IPS-20b (cell line): Measurements from ENCODE around the gene STX16.

Experiments
- H3K27ac ChIP-seq: one replicate; pipeline ENCODE4 v1.5.1; 2013; ENCODE audit warnings: low read length
- H3K27me3 ChIP-seq: 2 replicates; pipeline ENCODE4 v1.6.1; 2013; ENCODE audit warnings: mild to moderate bottlenecking, low read length, inconsistent platforms; ENCODE audit not compliant: insufficient read depth
- H3K36me3 ChIP-seq: 2 replicates; pipeline ENCODE4 v1.6.1; 2013; ENCODE audit warnings: low read depth, mild to moderate bottlenecking, inconsistent platforms, low read length, moderate library complexity; ENCODE audit not compliant: insufficient read depth
- H3K4me1 ChIP-seq: 2 replicates; pipeline ENCODE4 v1.6.1; 2013; ENCODE audit warnings: mild to moderate bottlenecking, control low read depth, inconsistent platforms, low read length, moderate library complexity; ENCODE audit not compliant: insufficient read depth
- H3K4me3 ChIP-seq: 2 replicates; pipeline ENCODE4 v1.5.1; 2013; ENCODE audit warnings: mild to moderate bottlenecking, low read length, inconsistent platforms
- H3K9ac ChIP-seq: 2 replicates; pipeline ENCODE4 v1.6.1; 2013; ENCODE audit warnings: low read depth, mild to moderate bottlenecking, inconsistent platforms, low read length, moderate library complexity
- H3K9me3 ChIP-seq: 2 replicates; pipeline ENCODE4 v1.6.1; 2013; ENCODE audit warnings: mild to moderate bottlenecking, low read depth, low read length, inconsistent platforms; ENCODE audit not compliant: insufficient read depth

The STX16 gene

DNA sequence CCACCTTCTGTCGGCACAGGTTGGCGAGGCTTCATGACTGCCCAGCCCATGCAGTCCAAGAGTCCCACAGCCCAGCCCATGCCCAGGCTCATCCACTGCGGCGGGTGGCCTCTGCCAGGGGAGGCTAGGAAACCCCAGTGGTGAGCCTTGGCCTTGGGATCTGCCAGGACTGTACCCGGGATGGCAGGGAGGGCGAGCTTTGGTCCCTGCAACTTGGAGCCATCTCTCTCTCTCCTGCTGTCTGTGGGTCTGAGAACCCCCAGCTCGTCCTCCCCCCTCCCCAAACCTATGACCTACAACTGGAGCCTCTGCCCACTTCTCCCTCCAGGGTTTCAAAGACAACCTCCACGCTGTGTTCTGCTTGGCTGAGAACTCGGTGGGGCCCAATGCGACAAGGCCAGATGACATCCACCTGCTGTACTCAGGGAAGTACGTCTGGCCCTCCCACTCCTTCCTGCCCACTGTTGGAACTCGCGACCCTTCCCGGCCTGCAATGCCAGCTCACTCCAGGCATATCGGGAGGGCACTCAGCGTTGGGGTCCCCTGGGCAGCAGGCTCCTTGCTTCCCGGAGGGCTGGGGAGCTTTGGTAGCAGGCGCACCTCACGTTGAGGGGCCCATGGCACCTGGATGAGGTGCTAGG lies 61.2 kb downstream of the STX16 start:
- no peak overlapping the region for H3K4me3 ChIP-seq
- no peaks in the 10 kb centered on the region for H3K9me3 ChIP-seq
- H3K27ac ChIP-seq, result no peak overlapping the region
- no peaks in the 10 kb centered on the region for H3K4me1 ChIP-seq
- no peak overlapping the region for H3K9ac ChIP-seq
- H3K27me3 ChIP-seq, result no peaks in the 10 kb centered on the region
- H3K36me3 ChIP-seq, result no peaks in the 10 kb centered on the region; the same call in 1 of the 2 replicates

DNA sequence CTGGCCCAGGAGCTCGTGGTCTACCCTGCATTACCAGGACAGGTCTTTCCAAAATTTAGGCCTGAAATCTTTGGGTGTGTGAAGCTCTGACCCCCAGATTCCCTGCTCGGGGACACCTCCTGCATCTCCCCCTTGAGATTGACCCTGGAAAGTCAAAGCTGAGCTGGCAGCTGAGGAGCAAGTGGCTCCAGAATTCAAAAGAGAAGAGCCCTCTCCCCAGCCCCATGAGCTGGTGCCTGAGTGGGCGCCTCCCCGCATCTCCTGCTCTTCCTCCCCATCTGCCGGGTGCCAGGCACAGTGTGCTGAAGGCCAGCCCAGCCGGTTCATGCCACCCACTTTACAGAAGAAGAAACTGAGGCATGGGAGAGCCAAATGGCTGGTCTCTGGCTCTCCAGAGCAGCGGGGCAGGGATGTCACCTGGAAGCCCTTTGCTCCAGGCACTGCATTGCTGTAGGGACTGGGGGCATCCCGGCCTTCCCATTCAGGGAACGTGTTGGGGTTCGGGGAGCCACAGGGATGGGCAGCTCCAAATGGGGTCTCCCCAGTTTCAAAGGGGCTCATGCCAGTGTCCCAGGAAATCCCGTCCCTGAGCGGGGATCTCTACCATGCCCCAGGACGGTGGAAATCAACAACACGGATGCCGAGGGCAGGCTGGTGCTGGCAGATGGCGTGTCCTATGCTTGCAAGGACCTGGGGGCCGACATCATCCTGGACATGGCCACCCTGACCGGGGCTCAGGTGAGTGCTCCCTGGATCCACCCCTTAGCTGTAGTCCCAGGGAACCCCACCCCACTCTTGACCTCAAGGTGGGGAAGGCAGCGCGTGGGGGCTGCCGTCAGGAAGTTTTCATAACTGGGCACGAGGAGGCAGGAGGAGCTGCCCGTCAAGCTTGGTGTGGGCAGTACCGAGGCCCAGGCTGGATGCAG lies 62.0 kb downstream of the STX16 start:
- Histone ChIP-seq H3K9me3 (no peaks in the 10 kb centered on the region), H3K27me3 (no peaks in the 10 kb centered on the region), H3K4me1 (no peaks in the 10 kb centered on the region), H3K9ac (no peak overlapping the region), H3K27ac (no peak overlapping the region), H3K4me3 (no peak overlapping the region), H3K36me3 (no peaks in the 10 kb centered on the region; the same call in 1 of the 2 replicates)

DNA sequence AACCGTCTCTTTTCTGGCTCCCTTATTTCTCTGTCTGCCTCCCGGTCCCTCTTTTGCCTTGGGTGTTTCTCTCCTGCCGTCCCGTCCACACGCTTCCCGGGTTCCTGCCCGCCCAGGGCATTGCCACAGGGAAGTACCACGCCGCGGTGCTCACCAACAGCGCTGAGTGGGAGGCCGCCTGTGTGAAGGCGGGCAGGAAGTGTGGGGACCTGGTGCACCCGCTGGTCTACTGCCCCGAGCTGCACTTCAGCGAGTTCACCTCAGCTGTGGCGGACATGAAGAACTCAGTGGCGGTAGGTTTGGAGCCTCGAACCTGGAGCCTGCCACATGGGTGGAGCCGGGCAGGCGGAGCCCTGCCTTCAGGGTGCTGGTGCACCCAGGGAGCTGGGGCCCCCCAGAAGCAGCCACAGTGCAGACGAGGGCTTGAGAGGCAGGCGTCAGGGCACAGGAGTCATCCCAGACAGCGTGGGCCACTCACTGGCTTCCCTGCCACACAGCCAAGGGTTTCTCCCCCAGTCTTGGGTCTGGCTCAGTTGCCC lies 62.8 kb downstream of the STX16 start:
- Histone ChIP-seq H3K4me1 (no peaks in the 10 kb centered on the region), H3K9me3 (no peaks in the 10 kb centered on the region), H3K4me3 (no peak overlapping the region), H3K27ac (no peak overlapping the region), H3K9ac (no peak overlapping the region), H3K27me3 (no peaks in the 10 kb centered on the region), H3K36me3 (no peaks in the 10 kb centered on the region; the same call in 1 of the 2 replicates)

DNA sequence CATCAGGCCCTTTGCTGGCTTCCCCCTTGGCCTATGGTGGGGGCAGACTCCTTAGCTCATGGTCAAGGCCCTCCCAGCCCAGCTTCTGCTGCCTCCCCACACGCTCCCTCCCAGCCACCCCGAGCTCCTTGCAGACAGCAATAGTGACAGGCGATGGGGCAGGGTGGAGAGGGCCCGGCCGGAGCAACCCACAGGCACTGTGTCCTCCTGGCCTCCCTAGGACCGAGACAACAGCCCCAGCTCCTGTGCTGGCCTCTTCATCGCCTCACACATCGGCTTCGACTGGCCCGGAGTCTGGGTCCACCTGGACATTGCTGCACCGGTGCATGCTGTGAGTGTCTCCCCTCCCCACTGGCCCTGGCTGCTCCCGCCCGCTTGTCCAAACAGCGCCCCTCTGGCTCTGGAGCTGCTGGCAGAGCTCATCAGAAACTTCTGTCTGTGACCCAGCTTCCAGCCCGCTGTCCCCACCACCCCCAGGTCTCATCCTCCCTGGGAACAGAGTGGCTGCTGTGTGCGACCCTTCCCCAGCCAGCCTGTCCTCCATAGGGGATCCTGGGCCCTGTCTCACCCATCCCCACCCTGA lies 63.3 kb downstream of the STX16 start:
- H3K9ac ChIP-seq, result no peak overlapping the region
- H3K9me3 ChIP-seq, result no peaks in the 10 kb centered on the region
- no peak overlapping the region for H3K4me3 ChIP-seq
- H3K4me1 ChIP-seq, result no peaks in the 10 kb centered on the region
- H3K36me3 ChIP-seq, result no peaks in the 10 kb centered on the region
- no peak overlapping the region for H3K27ac ChIP-seq
- H3K27me3 ChIP-seq, result no peaks in the 10 kb centered on the region

DNA sequence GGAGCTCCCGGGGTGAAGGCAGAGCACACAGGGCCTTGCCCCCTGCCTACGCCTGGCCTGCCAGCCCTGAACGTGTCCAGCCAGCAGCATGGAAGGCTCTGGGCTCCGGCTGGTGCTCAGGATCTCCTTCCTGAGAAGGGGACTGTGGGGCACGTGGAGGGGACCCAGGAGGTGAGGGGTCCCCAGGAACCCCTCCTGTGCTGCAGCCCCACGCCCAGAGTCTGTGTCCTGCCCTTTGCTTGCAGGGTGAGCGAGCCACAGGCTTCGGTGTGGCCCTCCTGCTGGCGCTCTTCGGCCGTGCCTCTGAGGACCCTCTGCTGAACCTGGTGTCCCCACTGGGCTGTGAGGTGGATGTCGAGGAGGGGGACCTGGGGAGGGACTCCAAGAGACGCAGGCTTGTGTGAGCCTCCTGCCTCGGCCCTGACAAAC lies 63.9 kb downstream of the STX16 start:
- Histone ChIP-seq H3K4me3 (no peak overlapping the region), H3K27ac (no peak overlapping the region), H3K4me1 (no peaks in the 10 kb centered on the region), H3K27me3 (no peaks in the 10 kb centered on the region), H3K9me3 (no peaks in the 10 kb centered on the region), H3K36me3 (no peaks in the 10 kb centered on the region), H3K9ac (no peak overlapping the region)

DNA sequence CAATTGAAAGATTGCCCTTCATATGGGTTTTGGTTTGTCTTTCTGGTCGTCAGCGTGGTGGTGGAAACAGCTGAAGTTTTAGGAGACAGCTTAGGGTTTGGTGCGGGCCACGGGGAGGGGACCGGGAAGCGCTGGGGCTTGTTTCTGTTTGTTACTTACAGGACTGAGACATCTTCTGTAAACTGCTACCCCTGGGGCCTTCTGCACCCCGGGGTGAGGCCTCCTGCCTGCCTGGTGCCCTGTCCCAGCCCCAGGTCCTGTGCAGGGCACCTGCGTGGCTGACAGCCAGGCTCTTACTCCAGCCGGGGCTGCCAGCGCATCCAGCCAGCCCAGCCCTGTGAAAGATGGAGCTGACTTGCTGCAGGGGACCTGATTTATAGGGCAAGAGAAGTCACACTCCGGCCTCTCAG lies 64.3 kb downstream of the STX16 start:
- H3K4me1 ChIP-seq, result no peaks in the 10 kb centered on the region
- no peaks in the 10 kb centered on the region for H3K9me3 ChIP-seq
- H3K36me3 ChIP-seq, result no peaks in the 10 kb centered on the region
- H3K4me3 ChIP-seq, result no peak overlapping the region
- no peaks in the 10 kb centered on the region for H3K27me3 ChIP-seq
- no peak overlapping the region for H3K9ac ChIP-seq
- no peak overlapping the region for H3K27ac ChIP-seq

DNA sequence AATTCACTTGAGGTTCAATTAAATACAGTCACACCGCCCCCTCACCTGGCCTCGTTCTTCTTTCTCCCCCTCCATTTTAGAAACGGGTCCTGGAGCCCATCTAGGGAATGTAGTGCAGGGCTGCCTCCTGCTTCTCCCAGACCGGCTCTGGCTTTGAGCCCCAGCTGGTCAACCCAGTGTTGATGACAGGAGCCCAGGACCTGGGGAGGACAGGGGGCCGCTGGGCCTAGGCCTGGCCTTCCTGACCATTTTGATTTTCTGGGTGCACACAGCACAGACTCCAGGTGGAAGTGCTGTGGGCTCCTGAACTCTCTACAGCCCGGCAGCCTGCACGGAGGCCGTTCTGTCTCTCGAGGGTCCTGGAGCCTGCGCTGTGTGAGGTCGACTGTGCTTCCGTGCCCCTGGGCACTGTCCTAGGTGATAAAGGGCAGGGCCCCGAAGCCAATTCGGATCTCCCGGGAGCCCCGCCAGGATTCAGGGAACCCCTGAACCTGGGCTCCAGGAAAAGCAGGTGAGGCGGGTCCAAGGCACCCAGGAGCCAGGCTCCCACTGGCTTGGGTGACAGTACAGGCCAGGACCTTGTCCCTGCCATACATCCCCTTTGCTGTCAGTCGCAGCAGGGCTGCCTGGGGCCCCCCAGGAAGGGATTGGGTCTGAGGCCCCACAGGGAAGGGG lies 64.9 kb downstream of the STX16 start:
- H3K4me1 ChIP-seq, result no peaks in the 10 kb centered on the region
- no peak overlapping the region for H3K9ac ChIP-seq
- no peak overlapping the region for H3K27ac ChIP-seq

DNA sequence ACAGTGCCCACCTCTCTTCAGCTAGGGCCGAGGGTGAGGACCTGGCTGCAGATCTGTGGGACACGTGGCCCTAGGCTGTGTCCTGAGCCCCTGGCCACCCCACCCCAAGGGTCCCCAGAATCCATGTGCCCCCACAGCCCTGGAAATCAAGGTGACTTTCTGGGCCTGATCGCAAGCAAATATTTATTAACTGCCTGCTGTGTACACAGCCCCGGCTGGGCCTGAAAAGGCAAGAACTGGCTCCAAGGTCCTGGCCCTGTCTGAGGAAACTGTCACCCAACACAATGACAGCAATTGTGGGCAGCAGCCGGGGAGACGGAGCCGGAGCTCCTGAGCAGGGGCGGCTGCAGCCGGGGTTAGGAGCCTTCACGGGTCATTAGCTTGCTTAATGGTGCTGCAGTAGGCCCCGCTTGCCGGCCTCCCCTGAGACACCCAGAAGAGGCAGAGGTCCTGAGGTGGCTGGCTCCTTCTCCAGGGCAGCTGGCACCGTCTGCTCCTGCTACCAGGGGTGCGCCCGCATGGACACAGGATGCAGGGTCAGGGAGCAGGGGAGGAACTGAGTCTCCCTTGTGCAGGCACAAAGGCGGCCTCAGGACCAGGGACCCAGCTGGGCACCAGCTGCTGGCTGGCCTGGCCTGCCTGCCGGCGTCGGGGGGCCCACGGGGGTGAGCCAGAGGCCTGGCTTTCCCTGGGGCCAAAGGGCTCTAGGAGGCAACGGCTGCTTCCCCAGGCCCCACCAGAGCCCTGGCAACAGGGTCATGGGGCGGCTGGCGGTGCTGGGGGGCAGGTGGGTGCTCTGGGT lies 65.6 kb downstream of the STX16 start:
- Histone ChIP-seq H3K36me3 (no peaks in the 10 kb centered on the region), H3K27ac (no peak overlapping the region), H3K4me3 (no peak overlapping the region), H3K4me1 (no peaks in the 10 kb centered on the region), H3K9ac (no peak overlapping the region), H3K9me3 (no peaks in the 10 kb centered on the region), H3K27me3 (no peaks in the 10 kb centered on the region)

More for the DNA sequence above, 64.9 kb downstream of the STX16 start:
- no peaks in the 10 kb centered on the region for H3K27me3 ChIP-seq
- H3K36me3 ChIP-seq, result no peaks in the 10 kb centered on the region
- H3K9me3 ChIP-seq, result no peaks in the 10 kb centered on the region
- no peak overlapping the region for H3K4me3 ChIP-seq

DNA sequence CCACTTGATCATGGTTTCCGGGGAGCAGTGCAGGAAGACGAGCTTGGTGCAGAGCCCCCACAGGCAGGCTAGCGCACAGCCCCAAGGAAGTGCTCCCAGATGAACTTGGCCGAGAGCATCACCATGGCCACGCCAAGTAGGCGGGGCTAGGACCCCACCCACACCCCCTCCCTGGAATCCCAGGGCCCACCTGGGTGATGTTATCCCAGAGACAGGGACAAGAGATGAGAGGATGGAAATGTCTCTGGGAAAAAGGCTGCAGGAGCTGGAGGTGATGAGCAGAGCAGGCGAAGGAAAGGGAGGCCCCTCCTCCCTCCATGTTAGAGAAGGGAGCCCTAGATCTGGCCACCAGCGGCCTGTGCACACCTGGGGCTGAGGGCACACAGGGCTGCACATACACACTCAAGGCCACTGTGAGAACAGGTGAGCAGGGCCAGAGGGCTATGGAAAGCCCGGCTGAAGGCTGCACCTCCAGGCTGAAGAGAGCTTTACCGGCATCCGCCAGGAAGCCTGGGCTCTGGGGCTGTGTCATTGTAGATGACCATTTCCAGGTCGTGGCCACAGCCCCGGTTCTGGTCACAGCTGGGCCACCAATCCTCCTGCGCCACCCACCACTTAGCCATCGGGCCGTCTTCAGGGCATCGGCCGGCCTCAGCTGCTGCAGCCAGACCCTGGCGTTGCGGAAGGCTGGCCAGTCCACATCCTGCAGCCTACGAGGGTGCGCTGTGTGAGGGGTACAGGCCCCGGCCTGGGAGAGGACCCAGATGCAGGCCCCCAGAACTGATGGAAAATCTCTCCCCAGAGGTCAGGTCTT lies 66.4 kb downstream of the STX16 start:
- Histone ChIP-seq H3K27me3 (no peaks in the 10 kb centered on the region; the same call in 1 of the 2 replicates), H3K9ac (no peak overlapping the region), H3K4me1 (no peaks in the 10 kb centered on the region), H3K27ac (no peak overlapping the region), H3K4me3 (no peak overlapping the region), H3K36me3 (no peaks in the 10 kb centered on the region), H3K9me3 (no peaks in the 10 kb centered on the region)

DNA sequence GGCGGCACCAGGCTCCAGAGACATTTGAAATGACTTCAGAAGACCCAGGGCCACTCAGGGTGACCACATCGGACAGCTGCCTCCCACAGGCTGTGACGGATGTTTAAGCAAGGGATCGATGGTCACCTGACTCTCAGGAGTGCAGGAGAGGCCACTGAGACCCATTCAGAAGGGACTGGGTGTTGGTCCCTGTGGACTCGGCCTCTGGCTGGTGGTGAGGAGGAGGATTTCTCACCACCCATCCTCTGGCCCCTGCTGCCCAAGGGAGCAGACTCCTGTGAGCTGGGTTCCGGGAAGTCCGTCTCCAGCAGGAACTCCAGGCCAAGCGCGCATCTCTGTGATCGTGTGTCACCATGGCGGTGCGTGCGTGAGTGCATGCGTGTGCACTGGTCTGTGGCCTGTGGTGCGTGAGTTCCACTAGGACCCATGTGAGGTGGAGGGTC lies 67.1 kb downstream of the STX16 start:
- Histone ChIP-seq H3K36me3 (no peaks in the 10 kb centered on the region), H3K4me3 (no peak overlapping the region), H3K27ac (no peak overlapping the region), H3K9ac (no peak overlapping the region), H3K27me3 (no peaks in the 10 kb centered on the region; the same call in 1 of the 2 replicates), H3K9me3 (no peaks in the 10 kb centered on the region), H3K4me1 (no peaks in the 10 kb centered on the region)
